ENCODE measurements around the gene MAEA.

Gene MAEA

DNA sequence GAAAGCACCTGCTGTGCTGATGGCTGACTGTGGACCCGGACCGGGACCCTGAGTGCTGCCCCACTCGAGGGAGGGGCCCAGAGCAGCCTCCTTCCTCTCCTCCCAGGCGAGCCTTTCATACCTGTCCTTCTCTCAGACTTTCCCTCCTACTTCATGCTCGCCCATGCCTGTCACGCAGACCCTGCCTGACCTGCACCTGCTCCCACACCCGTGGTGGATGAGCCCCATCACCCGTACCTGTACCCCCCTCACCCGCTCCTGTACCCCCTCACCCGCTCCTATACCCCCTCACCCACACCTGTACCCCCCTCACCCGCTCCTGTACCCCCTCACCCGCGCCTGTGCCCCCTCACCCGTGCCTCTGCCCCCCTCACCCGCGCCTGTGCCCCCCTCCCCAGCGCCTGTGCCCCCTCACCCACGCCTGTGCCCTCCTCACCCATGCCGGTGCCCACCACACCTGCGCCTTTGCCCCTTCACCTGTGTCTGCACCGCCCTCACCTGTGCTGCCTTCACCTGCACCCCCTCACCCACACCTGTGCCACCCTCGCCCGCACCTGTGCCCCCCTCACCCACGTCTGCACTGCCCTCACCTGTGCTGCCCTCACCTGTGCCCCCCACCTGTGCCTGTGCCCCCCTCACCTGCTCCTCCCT lies 5.8 kb downstream of the MAEA start:
- DNase-seq (ENCODE audit: low read depth): no peak
- no peak overlapping the region for H3K4me3 ChIP-seq (ENCODE audit: low read depth, low read length)
- TF ChIP-seq MYC (IDR thresholded peaks at IDR 0.05; ENCODE audit: low read depth, low read length) (no peak), POLR2A (IDR thresholded peaks at IDR 0.05; ENCODE audit: extremely low read depth, insufficient read length) (no peak)
- TF ChIP-seq, protein P1, sequence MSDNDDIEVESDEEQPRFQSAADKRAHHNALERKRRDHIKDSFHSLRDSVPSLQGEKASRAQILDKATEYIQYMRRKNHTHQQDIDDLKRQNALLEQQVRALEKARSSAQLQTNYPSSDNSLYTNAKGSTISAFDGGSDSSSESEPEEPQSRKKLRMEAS (IDR thresholded peaks at IDR 0.05; ENCODE audit: low read depth, low read length): no peak
- TF ChIP-seq, protein P2, sequence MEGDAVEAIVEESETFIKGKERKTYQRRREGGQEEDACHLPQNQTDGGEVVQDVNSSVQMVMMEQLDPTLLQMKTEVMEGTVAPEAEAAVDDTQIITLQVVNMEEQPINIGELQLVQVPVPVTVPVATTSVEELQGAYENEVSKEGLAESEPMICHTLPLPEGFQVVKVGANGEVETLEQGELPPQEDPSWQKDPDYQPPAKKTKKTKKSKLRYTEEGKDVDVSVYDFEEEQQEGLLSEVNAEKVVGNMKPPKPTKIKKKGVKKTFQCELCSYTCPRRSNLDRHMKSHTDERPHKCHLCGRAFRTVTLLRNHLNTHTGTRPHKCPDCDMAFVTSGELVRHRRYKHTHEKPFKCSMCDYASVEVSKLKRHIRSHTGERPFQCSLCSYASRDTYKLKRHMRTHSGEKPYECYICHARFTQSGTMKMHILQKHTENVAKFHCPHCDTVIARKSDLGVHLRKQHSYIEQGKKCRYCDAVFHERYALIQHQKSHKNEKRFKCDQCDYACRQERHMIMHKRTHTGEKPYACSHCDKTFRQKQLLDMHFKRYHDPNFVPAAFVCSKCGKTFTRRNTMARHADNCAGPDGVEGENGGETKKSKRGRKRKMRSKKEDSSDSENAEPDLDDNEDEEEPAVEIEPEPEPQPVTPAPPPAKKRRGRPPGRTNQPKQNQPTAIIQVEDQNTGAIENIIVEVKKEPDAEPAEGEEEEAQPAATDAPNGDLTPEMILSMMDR (IDR thresholded peaks at IDR 0.05; ENCODE audit: low read depth, low read length): no peak

DNA sequence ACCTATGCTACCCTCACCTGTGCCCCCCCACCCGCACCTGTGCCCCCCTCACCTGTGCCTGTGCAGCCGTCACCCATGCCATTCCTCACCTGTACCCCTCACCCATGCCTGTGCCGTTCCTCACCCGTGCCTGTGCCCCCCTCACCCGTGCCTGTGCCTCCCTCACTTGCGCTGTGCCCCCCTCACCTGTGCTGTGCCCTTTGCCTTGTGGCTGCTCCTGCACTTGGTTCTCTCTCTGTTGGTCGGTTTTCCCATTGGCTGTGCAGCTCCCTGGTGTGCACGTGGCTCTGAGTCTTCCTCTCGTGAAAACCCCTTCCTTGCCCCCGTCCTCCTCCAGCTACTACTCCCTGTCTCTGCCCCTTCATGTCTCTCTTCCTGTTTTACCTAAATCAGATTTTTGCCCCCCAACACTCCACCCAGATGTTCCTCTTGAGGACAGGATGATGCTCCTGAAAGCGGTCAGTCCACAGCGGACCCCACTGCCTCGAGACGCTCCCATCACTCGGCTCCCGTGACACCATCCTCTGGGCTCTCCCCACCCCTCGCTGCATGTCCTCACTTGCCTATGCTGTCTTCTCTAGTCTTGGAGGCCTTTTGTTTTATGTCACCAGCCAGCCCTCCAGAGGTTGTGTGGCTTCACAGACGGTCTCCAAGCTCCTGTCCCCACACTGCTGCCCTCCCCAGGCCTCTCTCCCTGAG lies 6.8 kb downstream of the MAEA start:
- DNase-seq (ENCODE audit: low read depth): no peak
- no peak overlapping the region for H3K4me3 ChIP-seq (ENCODE audit: low read depth, low read length)
- no peak for TF ChIP-seq MYC (IDR thresholded peaks at IDR 0.05; ENCODE audit: low read depth, low read length)
- TF ChIP-seq POLR2A (IDR thresholded peaks at IDR 0.05; ENCODE audit: extremely low read depth, insufficient read length): no peak
- TF ChIP-seq, protein P1 (IDR thresholded peaks at IDR 0.05; ENCODE audit: low read depth, low read length): no peak
- TF ChIP-seq, protein P2 (IDR thresholded peaks at IDR 0.05; ENCODE audit: low read depth, low read length): no peak

DNA sequence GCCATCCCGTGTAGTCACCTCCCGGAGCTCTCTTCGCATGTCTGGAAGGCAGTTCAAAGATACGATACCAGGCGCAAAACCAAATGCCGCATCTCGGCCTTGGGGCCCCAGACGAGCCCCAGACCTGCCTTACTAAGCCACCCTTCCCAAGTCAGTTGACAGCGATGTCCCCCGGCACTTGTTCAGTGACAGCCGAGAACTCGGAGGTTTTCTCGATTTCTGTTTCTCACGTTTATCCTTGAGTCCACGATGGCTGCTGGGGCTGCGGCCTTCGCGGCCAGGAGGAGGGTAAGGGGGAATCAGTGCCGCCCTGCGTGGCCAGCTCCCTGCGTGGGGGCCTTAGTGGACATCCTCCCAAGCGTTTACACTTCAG lies 7.3 kb downstream of the MAEA start:
- H3K4me3 ChIP-seq (ENCODE audit: low read depth, low read length): no peak overlapping the region
- DNase-seq (ENCODE audit: low read depth): no peak
- TF ChIP-seq, protein P2 (IDR thresholded peaks at IDR 0.05; ENCODE audit: low read depth, low read length): no peak
- TF ChIP-seq POLR2A (IDR thresholded peaks at IDR 0.05; ENCODE audit: extremely low read depth, insufficient read length) (no peak), MYC (IDR thresholded peaks at IDR 0.05; ENCODE audit: low read depth, low read length) (no peak)
- TF ChIP-seq, protein P1 (IDR thresholded peaks at IDR 0.05; ENCODE audit: low read depth, low read length): no peak

DNA sequence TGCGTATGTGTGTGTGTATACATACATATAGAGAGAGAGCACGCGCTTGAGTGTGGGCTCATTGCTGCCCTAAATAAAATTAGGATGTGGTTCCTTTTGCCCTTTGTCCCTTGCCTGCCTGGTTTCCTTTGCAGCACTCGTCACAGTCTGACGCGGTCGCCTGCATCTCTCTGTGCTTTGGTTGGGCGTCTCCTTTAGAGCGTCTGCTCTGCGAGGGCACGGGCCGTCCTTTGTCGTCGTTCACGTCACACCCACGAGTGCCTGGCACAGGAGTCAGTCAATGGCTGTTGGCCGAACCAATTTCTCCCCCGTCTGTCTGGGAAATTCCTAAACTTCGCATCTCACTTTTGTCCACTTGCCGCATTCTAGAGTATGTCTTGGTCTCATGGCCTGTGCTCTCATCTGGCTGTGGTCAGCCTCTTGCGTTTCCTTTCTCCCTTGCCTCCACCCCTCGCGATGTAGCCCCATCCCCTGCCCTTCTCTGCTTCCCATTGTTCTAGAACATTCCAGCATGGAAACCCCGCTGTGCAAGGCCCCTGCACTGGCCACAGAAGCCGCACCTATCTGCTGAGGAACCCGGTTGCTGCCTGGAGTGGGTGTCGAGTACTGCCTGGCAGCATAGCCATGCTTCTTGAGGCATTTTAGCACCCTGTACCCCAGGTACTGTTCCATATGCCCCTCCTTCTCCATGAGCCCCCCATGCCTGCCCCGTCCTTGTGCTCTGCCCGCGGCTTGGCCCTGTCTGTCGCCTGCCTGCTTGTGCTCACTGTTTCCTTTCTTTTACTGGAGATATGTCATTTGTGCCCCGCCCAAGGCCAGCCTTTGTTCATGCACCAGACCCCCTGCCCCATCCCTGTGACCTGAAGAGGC lies 8.0 kb downstream of the MAEA start:
- TF ChIP-seq, protein P2 (IDR thresholded peaks at IDR 0.05; ENCODE audit: low read depth, low read length): no peak
- no peak for TF ChIP-seq POLR2A (IDR thresholded peaks at IDR 0.05; ENCODE audit: extremely low read depth, insufficient read length)
- no peak for TF ChIP-seq MYC (IDR thresholded peaks at IDR 0.05; ENCODE audit: low read depth, low read length)
- TF ChIP-seq, protein P1 (IDR thresholded peaks at IDR 0.05; ENCODE audit: low read depth, low read length): no peak
- no peak for DNase-seq (ENCODE audit: low read depth)
- H3K4me3 ChIP-seq (ENCODE audit: low read depth, low read length): no peak overlapping the region

DNA sequence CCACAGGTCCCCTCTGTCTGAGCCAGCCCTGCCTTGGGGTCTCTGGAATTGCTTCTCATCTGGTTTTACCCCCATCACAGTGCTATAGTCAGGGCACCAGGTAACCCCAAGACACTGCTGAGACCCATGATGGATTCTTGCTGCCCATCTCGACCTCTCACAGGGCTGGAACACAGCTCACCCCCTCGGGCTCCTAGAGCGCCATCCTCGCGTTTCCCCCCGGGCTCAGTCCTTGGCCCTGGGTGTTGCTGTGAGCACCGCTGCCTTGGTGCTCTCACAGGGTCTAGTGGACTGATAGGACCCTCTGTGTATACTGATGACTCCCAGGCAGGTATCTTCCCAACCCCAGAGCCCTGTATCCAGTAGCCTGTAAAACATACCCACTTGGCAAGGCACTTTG lies 8.8 kb downstream of the MAEA start:
- TF ChIP-seq POLR2A (IDR thresholded peaks at IDR 0.05; ENCODE audit: extremely low read depth, insufficient read length) (no peak), MYC (IDR thresholded peaks at IDR 0.05; ENCODE audit: low read depth, low read length) (no peak)
- TF ChIP-seq, protein P2 (IDR thresholded peaks at IDR 0.05; ENCODE audit: low read depth, low read length): no peak
- TF ChIP-seq, protein P1 (IDR thresholded peaks at IDR 0.05; ENCODE audit: low read depth, low read length): no peak
- DNase-seq (ENCODE audit: low read depth): no peak
- H3K4me3 ChIP-seq (ENCODE audit: low read depth, low read length): no peak overlapping the region

Data from NB4 (cell line).